H1 (cell line): Measurements from ENCODE around the gene GSTO1. TPM values are rescaled to one million over a fixed set of nuclear protein-coding genes. Genes with fewer than 3 reads are reported as not detected.
"Not testable (repeated sequence)": the region's sequence is repeated elsewhere in the genome, so short reads cannot be mapped to it uniquely, and the experiment has no call there.

ENCODE experiments used
- CTCF ChIA-PET: fragments of 300-600 bp; sonication (Branson Sonifier 250); formaldehyde crosslinking; loops from one replicate; lab custom pipeline; 2021; ENCODE audit not compliant: partially characterized antibody; lab: Charles Lee
- POLR2A ChIA-PET: fragments of 300-600 bp; sonication (Branson Sonifier 250); formaldehyde crosslinking; loops from one replicate; lab custom pipeline; 2021; ENCODE audit warnings: inconsistent platforms; ENCODE audit not compliant: partially characterized antibody; lab: Charles Lee
- DNase-seq, 2 experiments: peaks; one replicate each; pipeline versions ENCODE4 v3.0.0 to v3.0.0-alpha.2; 2010 to 2022; ENCODE audit warnings: low spot score in 2 of 2, low read depth in 1 of 2, mixed read lengths in 1 of 2
- FAIRE-seq: peaks from 2 replicates; lab custom pipeline; 2011; peaks lifted over from hg19 to GRCh38; lab: Jason Lieb, UNC
- H2AFZ ChIP-seq: 2 replicates; pipeline ENCODE4 v1.8.1; 2012; ENCODE audit warnings: low read length, inconsistent platforms
- H2AK5ac ChIP-seq: 2 replicates; pipeline ENCODE4 v1.6.1; 2013; ENCODE audit warnings: low read depth, low read length
- H2BK120ac ChIP-seq: replicated peaks from 2 replicates; pipeline ENCODE3; 2013; ENCODE audit warnings: low read depth, low read length, inconsistent platforms
- H2BK12ac ChIP-seq: 2 replicates; pipeline ENCODE4 v1.6.1; 2013; ENCODE audit warnings: low read depth, low read length
- H2BK15ac ChIP-seq: 2 replicates; pipeline ENCODE4 v1.6.1; 2013; ENCODE audit warnings: low read length
- H2BK20ac ChIP-seq: 2 replicates; pipeline ENCODE4 v1.6.1; 2013; ENCODE audit warnings: low read length
- H2BK5ac ChIP-seq: 2 replicates; pipeline ENCODE4 v1.6.1; 2013; ENCODE audit warnings: low read depth, low read length
- H3K14ac ChIP-seq: 2 replicates; pipeline ENCODE4 v1.6.1; 2013; ENCODE audit warnings: inconsistent platforms; ENCODE audit not compliant: insufficient read length
- H3K18ac ChIP-seq: 2 replicates; pipeline ENCODE4 v1.6.1; 2013; ENCODE audit warnings: low read length; ENCODE audit errors: extremely low read depth
- H3K23ac ChIP-seq: 2 replicates; pipeline ENCODE4 v1.6.1; 2013; ENCODE audit warnings: inconsistent platforms; ENCODE audit not compliant: insufficient read length
- H3K23me2 ChIP-seq: 2 replicates; pipeline ENCODE4 v1.6.1; 2013; ENCODE audit warnings: low read depth, low read length
- H3K27ac ChIP-seq: 2 replicates; pipeline ENCODE4 v1.6.1; 2011; ENCODE audit warnings: low read depth, low read length, inconsistent platforms
- H3K27me3 ChIP-seq, 4 experiments: replicated peaks in 1 of 4; 1 replicate in 1 of 4; 2 replicates in 3 of 4; pipeline versions ENCODE4 v1.6.1 to v1.8.1; 2011 to 2013; ENCODE audit warnings: low read length in 3 of 4, mild to moderate bottlenecking in 3 of 4, inconsistent platforms in 2 of 4, mixed read lengths in 2 of 4, moderate library complexity in 1 of 4; ENCODE audit not compliant: control insufficient read depth in 3 of 4, insufficient read depth in 3 of 4; ENCODE audit errors: extremely low read depth in 1 of 4
- H3K36me3 ChIP-seq, 4 experiments: 2 replicates each; pipeline versions ENCODE4 v1.6.1 to v1.8.1; 2011 to 2013; ENCODE audit warnings: mild to moderate bottlenecking in 4 of 4, low read length in 3 of 4, moderate library complexity in 2 of 4, control low read depth in 1 of 4, inconsistent platforms in 1 of 4; ENCODE audit not compliant: insufficient read depth in 4 of 4, control insufficient read depth in 2 of 4
- H3K4ac ChIP-seq: replicated peaks from 2 replicates; pipeline ENCODE3; 2013; ENCODE audit warnings: low read length, low read depth, mixed read lengths, inconsistent platforms; ENCODE audit not compliant: insufficient read length
- H3K4me1 ChIP-seq, 4 experiments: replicated peaks in 1 of 4; 1 replicate in 1 of 4; 2 replicates in 3 of 4; pipeline versions ENCODE4 v1.6.1 to v1.8.1; 2011 to 2013; ENCODE audit warnings: low read length in 3 of 4, inconsistent platforms in 2 of 4, mixed read lengths in 1 of 4; ENCODE audit not compliant: insufficient read depth in 4 of 4, control insufficient read depth in 3 of 4
- H3K4me2 ChIP-seq, 2 experiments: 2 replicates each; pipeline versions ENCODE4 v1.6.1 to v1.8.1; 2011 to 2013; ENCODE audit warnings: low read depth in 2 of 2, low read length in 2 of 2, control low read depth in 1 of 2, inconsistent platforms in 1 of 2, mild to moderate bottlenecking in 1 of 2; ENCODE audit not compliant: insufficient read depth in 1 of 2
- H3K4me3 ChIP-seq, 4 experiments: fragments of 200-600, 300-600 bp in 1 of 4; sonication (generic), shearing (Covaris generic), sonication (Bioruptor Twin) in 1 of 4; 2 replicates each; pipeline versions ENCODE4 v1.5.1 to v1.8.1; 2011 to 2016; ENCODE audit warnings: low read length in 4 of 4, low read depth in 3 of 4, control low read depth in 2 of 4, inconsistent platforms in 2 of 4, mild to moderate bottlenecking in 2 of 4, mixed read lengths in 1 of 4, moderate library complexity in 1 of 4; ENCODE audit not compliant: insufficient read depth in 2 of 4; ENCODE audit errors: extremely low read depth in 1 of 4
- H3K56ac ChIP-seq: replicated peaks from 2 replicates; pipeline ENCODE3; 2013; ENCODE audit warnings: low read depth, mild to moderate bottlenecking, mixed read lengths, low read length, inconsistent platforms; ENCODE audit not compliant: insufficient read length
- H3K79me1 ChIP-seq: 2 replicates; pipeline ENCODE4 v1.6.1; 2013; ENCODE audit warnings: low read depth, low read length, control low read depth
- H3K79me2 ChIP-seq, 2 experiments: 2 replicates each; pipeline versions ENCODE4 v1.6.1 to v1.8.1; 2012 to 2013; ENCODE audit warnings: low read length in 2 of 2, mild to moderate bottlenecking in 2 of 2, inconsistent platforms in 1 of 2; ENCODE audit not compliant: insufficient read depth in 2 of 2, control insufficient read depth in 1 of 2
- H3K9ac ChIP-seq, 4 experiments: replicated peaks in 1 of 4; 1 replicate in 1 of 4; 2 replicates in 3 of 4; pipeline versions ENCODE4 v1.6.1 to v1.8.1; 2011 to 2013; ENCODE audit warnings: low read depth in 3 of 4, low read length in 3 of 4, control low read depth in 2 of 4, mild to moderate bottlenecking in 2 of 4, moderate library complexity in 2 of 4, inconsistent platforms in 1 of 4; ENCODE audit errors: extremely low read depth in 1 of 4
- H3K9me3 ChIP-seq, 2 experiments: 2 replicates each; pipeline versions ENCODE4 v1.6.1 to v1.8.1; 2012 to 2013; ENCODE audit warnings: mild to moderate bottlenecking in 2 of 2, moderate library complexity in 2 of 2, control low read depth in 1 of 2, inconsistent platforms in 1 of 2, low read depth in 1 of 2, low read length in 1 of 2, mixed read lengths in 1 of 2; ENCODE audit not compliant: insufficient read depth in 2 of 2
- H4K20me1 ChIP-seq, 2 experiments: replicated peaks in 1 of 2; 2 replicates each; pipeline versions ENCODE3 to v1.8.1; 2011 to 2013; ENCODE audit warnings: inconsistent platforms in 2 of 2, low read length in 2 of 2, mild to moderate bottlenecking in 1 of 2; ENCODE audit not compliant: insufficient read depth in 2 of 2, control insufficient read depth in 1 of 2
- H4K5ac ChIP-seq: 2 replicates; pipeline ENCODE4 v1.6.1; 2013; ENCODE audit warnings: low read length, low read depth, mixed read lengths, inconsistent platforms; ENCODE audit not compliant: insufficient read length
- H4K8ac ChIP-seq: 2 replicates; pipeline ENCODE4 v1.8.0; 2013; ENCODE audit warnings: mild to moderate bottlenecking, moderate library complexity, low read length, inconsistent platforms; ENCODE audit not compliant: insufficient read depth; ENCODE audit errors: extremely low read depth
- H4K91ac ChIP-seq: replicated peaks from 2 replicates; pipeline ENCODE3; 2013; ENCODE audit warnings: low read length, mixed read lengths, inconsistent platforms; ENCODE audit not compliant: insufficient read length
- WGBS, 2 experiments: shearing (Covaris generic) in 1 of 2; methylation state at CpG; one replicate each; pipeline versions ENCODE4 v1.1.6 to v1.1.7; 2013 to 2015; ENCODE audit warnings: low lambda C conversion rate in 2 of 2, mixed read lengths in 2 of 2, inconsistent platforms in 1 of 2, low coverage in 1 of 2, missing lambda C conversion rate in 1 of 2; ENCODE audit not compliant: insufficient replicate concordance in 2 of 2, insufficient coverage in 1 of 2, insufficient read length in 1 of 2; ENCODE audit errors: extremely low coverage in 1 of 2, missing lambda C conversion rate in 1 of 2; 5-methylcytosine and 5-hydroxymethylcytosine counted together
- polyA plus RNA-seq, 7 experiments: library from polyadenylated mRNA; depleted of rRNA in 3 of 7; stranded (reverse) in 5 of 7; unstranded in 2 of 7; fragments of >200 nt in 5 of 7; fragments of 200-250 nt in 2 of 7; gene quantifications; 1 replicate in 5 of 7; 2 replicates in 1 of 7; 4 replicates in 1 of 7; pipeline versions ENCODE4 v1.2.1 to v1.2.3, GENCODE V29; 2011 to 2013; ENCODE audit warnings: missing spikeins in 2 of 7, mixed read lengths in 2 of 7
- total RNA-seq: library from RNA; stranded (reverse); fragmentation: NEBNext Ultra II Directional; extraction: Animal tissue kit (Norgen Biotek cat#: 25700); gene quantifications from 2 replicates; pipeline ENCODE4 v1.2.1, GENCODE V29; 2021

Gene GSTO1
- total and polyA plus RNA-seq, 2 of the 8 experiments (the other 6 are each of a cell fraction or from before 2014, with no cell fraction given), result 22.4 to 32.5 TPM

GRCh38 chr10:104248931-104249330, 5.8 kb upstream of the GSTO1 start:
- not testable (repeated sequence) for H3K4me3 ChIP-seq, FAIRE-seq
- POLR2A ChIA-PET, result interaction anchor here (0.8 kb wide), 1 partner anchor 18 kb away, joined by 4 read pairs; no protein-coding TSS in a partner anchor

More at GRCh38 chr10:104248931-104249330, 5.8 kb upstream of the GSTO1 start:
- not testable (repeated sequence) for H3K79me2 ChIP-seq, H2BK15ac ChIP-seq, H2BK5ac ChIP-seq, H3K14ac ChIP-seq, H3K18ac ChIP-seq, H3K36me3 ChIP-seq, H3K9ac ChIP-seq, H4K20me1 ChIP-seq, H2BK12ac ChIP-seq, H2BK120ac ChIP-seq, H3K23ac ChIP-seq, H3K27me3 ChIP-seq, H4K8ac ChIP-seq, H3K23me2 ChIP-seq, H4K5ac ChIP-seq, H2AK5ac ChIP-seq, H3K79me1 ChIP-seq, H3K9me3 ChIP-seq, DNase-seq, H2BK20ac ChIP-seq, H3K56ac ChIP-seq, H3K4ac ChIP-seq, H3K27ac ChIP-seq, H4K91ac ChIP-seq, H2AFZ ChIP-seq, H3K4me2 ChIP-seq
- CTCF ChIA-PET, result interaction anchor here (1.0 to 3.1 kb wide), 3 partner anchors 13 to 43 kb away, joined by 3 to 9 read pairs (median 7); no protein-coding TSS in a partner anchor
- 90% methylated on average over 11 of the region's 11 CpGs; no CpG with 5 or more reads in 1 of the 2 experiments for WGBS, 2 experiments
- peaks cover 2 to 16% (median 15%) of the 10 kb centered on the region in 4 experiments; a peak in 5 of 7 replicates for H3K4me1 ChIP-seq
